GM23338 (cell line): ENCODE measurements around the gene XPR1. TPM values are rescaled to one million over a fixed set of nuclear protein-coding genes. Genes with fewer than 3 reads are reported as not detected.

Experiments used
- ATAC-seq: fragments of 200-7000 bp; cut with Tn5 transposase; 3 replicates; pipeline ENCODE4 v1.9.1; 2020
- DNase-seq: peaks from one replicate; pipeline ENCODE4 v3.0.0-alpha.2; 2015; ENCODE audit warnings: low spot score
- H2AFZ ChIP-seq: fragments of 200-600 bp; sonication (generic); 2 replicates; pipeline ENCODE4 v1.8.0; 2016; ENCODE audit warnings: antibody characterized with exemption, mild to moderate bottlenecking, moderate library complexity
- H3F3A ChIP-seq: fragments of 200-600 bp; sonication (generic); replicated peaks from 2 replicates; pipeline ENCODE4 v1.8.0; 2017; ENCODE audit warnings: antibody characterized with exemption, mixed run types, low read depth
- H3K27ac ChIP-seq: fragments of 200-600 bp; sonication (generic); 2 replicates; pipeline ENCODE4 v1.6.1; 2016; ENCODE audit warnings: low read depth
- H3K27me3 ChIP-seq: fragments of 200-600 bp; sonication (generic); 2 replicates; pipeline ENCODE4 v1.8.0; 2016; ENCODE audit warnings: mild to moderate bottlenecking, mixed run types, moderate library complexity; ENCODE audit not compliant: insufficient read depth
- H3K36me3 ChIP-seq: fragments of 200-600 bp; sonication (generic); 2 replicates; pipeline ENCODE4 v1.8.0; 2016; ENCODE audit warnings: mild to moderate bottlenecking; ENCODE audit not compliant: insufficient read depth
- H3K4me1 ChIP-seq: fragments of 200-600 bp; sonication (generic); 2 replicates; pipeline ENCODE4 v1.8.0; 2016; ENCODE audit warnings: mild to moderate bottlenecking, moderate library complexity; ENCODE audit not compliant: insufficient read depth
- H3K4me2 ChIP-seq: fragments of 200-600 bp; sonication (generic); 2 replicates; pipeline ENCODE4 v1.7.1; 2017; ENCODE audit warnings: mixed run types
- H3K4me3 ChIP-seq: fragments of 200-600 bp; sonication (generic); 2 replicates; pipeline ENCODE4 v1.6.1; 2016; ENCODE audit warnings: mixed run types
- H3K79me2 ChIP-seq: fragments of 200-600 bp; sonication (generic); replicated peaks from 2 replicates; pipeline ENCODE4 v1.8.0; 2017; ENCODE audit warnings: mild to moderate bottlenecking; ENCODE audit not compliant: insufficient read depth
- H3K9me2 ChIP-seq: fragments of 200-600 bp; sonication (generic); 2 replicates; pipeline ENCODE4 v1.8.0; 2017; ENCODE audit not compliant: insufficient read depth
- H4K20me1 ChIP-seq: fragments of 200-600 bp; sonication (generic); replicated peaks from 2 replicates; pipeline ENCODE4 v1.8.0; 2017; ENCODE audit warnings: mild to moderate bottlenecking; ENCODE audit not compliant: insufficient read depth
- H3K27ac Mint-ChIP-seq: 2 replicates; pipeline ENCODE4 v1.8.0; 2020; ENCODE audit warnings: inconsistent platforms, mild to moderate bottlenecking, moderate library complexity, mixed read lengths
- H3K27me3 Mint-ChIP-seq: 3 replicates; pipeline ENCODE4 v1.8.0; 2022; ENCODE audit warnings: low read depth, mild to moderate bottlenecking, moderate library complexity, mixed read lengths, inconsistent platforms; ENCODE audit not compliant: insufficient read depth, poor library complexity
- H3K36me3 Mint-ChIP-seq: 3 replicates; pipeline ENCODE4 v1.8.0; 2021; ENCODE audit warnings: low read depth, mild to moderate bottlenecking, inconsistent platforms, moderate library complexity, mixed read lengths
- H3K4me1 Mint-ChIP-seq: 3 replicates; pipeline ENCODE4 v1.8.0; 2020; ENCODE audit warnings: mild to moderate bottlenecking, inconsistent platforms, mixed read lengths
- H3K4me3 Mint-ChIP-seq: 3 replicates; pipeline ENCODE4 v1.8.0; 2021; ENCODE audit warnings: moderate library complexity, mild to moderate bottlenecking, inconsistent platforms, mixed read lengths
- H3K9me3 Mint-ChIP-seq: 3 replicates; pipeline ENCODE4 v1.8.0; 2020; ENCODE audit warnings: moderate library complexity, mild to moderate bottlenecking, inconsistent platforms, mixed read lengths
- CREB1 ChIP-seq: fragments of 250-450 bp; sonication (Bioruptor Pico); IDR thresholded peaks from 2 replicates; pipeline ENCODE4 v1.5.0; 2020; ENCODE audit warnings: low read depth, mild to moderate bottlenecking, moderate library complexity
- EZH2 ChIP-seq: fragments of 200-600 bp; sonication (generic); IDR thresholded peaks from one replicate; pipeline ENCODE4 v1.8.0; 2017; ENCODE audit warnings: antibody characterized with exemption, mild to moderate bottlenecking, low read depth; ENCODE audit not compliant: unreplicated experiment
- EZH2phosphoT487 ChIP-seq: fragments of 200-600 bp; sonication (generic); IDR thresholded peaks from one replicate; pipeline ENCODE4 v1.8.1; 2018; ENCODE audit warnings: antibody characterized with exemption; ENCODE audit not compliant: unreplicated experiment
- JUNB ChIP-seq: IDR thresholded peaks from one replicate; pipeline ENCODE4 v1.6.1; 2016; ENCODE audit warnings: antibody characterized with exemption; ENCODE audit not compliant: unreplicated experiment
- NANOG ChIP-seq: IDR thresholded peaks from 2 replicates; pipeline ENCODE4 v1.6.1; 2016; ENCODE audit warnings: antibody characterized with exemption, borderline replicate concordance
- POLR2AphosphoS5 ChIP-seq: IDR thresholded peaks from 2 replicates; pipeline ENCODE4 v1.6.1; 2016; ENCODE audit warnings: antibody characterized with exemption, low read depth
- STAT1 ChIP-seq: IDR thresholded peaks from one replicate; pipeline ENCODE4 v1.6.1; 2016; ENCODE audit warnings: antibody characterized with exemption; ENCODE audit not compliant: unreplicated experiment
- ZNF114 ChIP-seq: fragments of 250-450 bp; sonication (Bioruptor Pico); IDR thresholded peaks from 2 replicates; pipeline ENCODE4 v1.5.0; 2020; ENCODE audit warnings: mild to moderate bottlenecking, moderate library complexity
- ZNF331 ChIP-seq: fragments of 250-450 bp; sonication (Bioruptor Pico); IDR thresholded peaks from 2 replicates; pipeline ENCODE4 v1.5.0; 2020; ENCODE audit warnings: low read depth, mild to moderate bottlenecking, moderate library complexity
- polyA plus RNA-seq: library from polyadenylated mRNA; unstranded; fragments of >200 nt; fragmentation: Nextera tagmentation; extraction: Ambion mirVana; gene quantifications from 2 replicates; pipeline ENCODE4 v1.2.1, GENCODE V29; 2016
- total RNA-seq: library from RNA; depleted of rRNA; stranded (reverse); fragments of >200 nt; shearing (Covaris generic); gene quantifications from 2 replicates; pipeline ENCODE4 v1.2.3, GENCODE V29; 2014
- TF ChIP-seq, protein P1 (sequence below), 2 experiments: fragments of 200-600 bp in 1 of 2; sonication (generic) in 1 of 2; conservative IDR thresholded peaks; 2 replicates each; pipeline versions ENCODE4 v1.5.1 to v1.6.1; 2016 to 2017; ENCODE audit warnings: antibody characterized with exemption in 2 of 2, low read depth in 2 of 2, mild to moderate bottlenecking in 2 of 2, moderate library complexity in 1 of 2
- TF ChIP-seq, protein P2 (sequence below): fragments of 250-450 bp; sonication (Bioruptor Pico); IDR thresholded peaks from 2 replicates; pipeline ENCODE4 v1.5.0; 2020; ENCODE audit warnings: mild to moderate bottlenecking, moderate library complexity
- TF ChIP-seq, protein P3 (sequence below): IDR thresholded peaks from 2 replicates; pipeline ENCODE4 v1.6.1; 2016; ENCODE audit warnings: antibody characterized with exemption
- TF ChIP-seq, protein P4 (sequence below): IDR thresholded peaks from one replicate; pipeline ENCODE4 v1.6.1; 2018; ENCODE audit warnings: antibody characterized with exemption; ENCODE audit not compliant: unreplicated experiment

The XPR1 gene
- total and polyA plus RNA-seq, 2 experiments from 2014 or later = 9.3 to 38.1 TPM

DNA sequence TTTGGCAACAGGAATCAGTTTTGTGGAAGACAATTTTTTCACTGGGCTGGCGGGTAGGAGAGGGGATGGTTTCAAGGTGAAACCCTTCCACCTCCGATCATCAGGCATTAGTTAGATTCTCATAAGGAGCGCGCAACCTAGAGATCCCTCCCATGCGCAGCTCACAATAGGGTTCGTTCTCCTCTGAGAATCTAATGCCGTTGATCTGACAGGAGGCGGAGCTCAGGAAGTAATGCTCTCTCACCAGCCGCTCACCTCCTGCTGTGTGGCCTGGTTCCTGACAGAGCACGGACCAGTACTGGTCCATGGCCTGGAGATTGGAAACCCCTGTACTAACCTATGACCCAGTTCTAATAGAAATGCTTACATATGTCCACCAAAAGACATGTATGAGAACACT, 184.3 kb downstream of the XPR1 start:
- no peaks in the 10 kb centered on the region for H3K36me3 ChIP-seq
- H3K27ac ChIP-seq = no peak overlapping the region
- H3K4me2 ChIP-seq = no peak overlapping the region
- peaks cover 5% of the 10 kb centered on the region for H3K4me1 Mint-ChIP-seq
- 0 out of 2 replicates have a peak, but pooled peaks cover 4% of the 10 kb centered on the region for H3K4me1 ChIP-seq
- H3K4me3 ChIP-seq = no peak overlapping the region
- H3K79me2 ChIP-seq = peaks cover 2% of the 10 kb centered on the region; the same call in 1 of the 2 replicates
- no peak overlapping the region for H3K27ac Mint-ChIP-seq
- H2AFZ ChIP-seq = no peak overlapping the region
- no peaks in the 10 kb centered on the region for H3K27me3 Mint-ChIP-seq
- no peaks in the 10 kb centered on the region for H3K9me2 ChIP-seq
- no peaks in the 10 kb centered on the region; the same call in 2 of the 3 replicates for H3K36me3 Mint-ChIP-seq
- DNase-seq (peak; percentile 18), ATAC-seq (peak; percentile 53; the same call in 2 of the 3 replicates)
- TF ChIP-seq CREB1 (CRISPR knock-in tag) (no peak), NANOG (no peak), ZNF331 (CRISPR knock-in tag) (no peak), JUNB (no peak), EZH2phosphoT487 (no peak), ZNF114 (no peak), EZH2 (no peak), STAT1 (no peak), POLR2AphosphoS5 (no peak)
- TF ChIP-seq, protein P1, sequence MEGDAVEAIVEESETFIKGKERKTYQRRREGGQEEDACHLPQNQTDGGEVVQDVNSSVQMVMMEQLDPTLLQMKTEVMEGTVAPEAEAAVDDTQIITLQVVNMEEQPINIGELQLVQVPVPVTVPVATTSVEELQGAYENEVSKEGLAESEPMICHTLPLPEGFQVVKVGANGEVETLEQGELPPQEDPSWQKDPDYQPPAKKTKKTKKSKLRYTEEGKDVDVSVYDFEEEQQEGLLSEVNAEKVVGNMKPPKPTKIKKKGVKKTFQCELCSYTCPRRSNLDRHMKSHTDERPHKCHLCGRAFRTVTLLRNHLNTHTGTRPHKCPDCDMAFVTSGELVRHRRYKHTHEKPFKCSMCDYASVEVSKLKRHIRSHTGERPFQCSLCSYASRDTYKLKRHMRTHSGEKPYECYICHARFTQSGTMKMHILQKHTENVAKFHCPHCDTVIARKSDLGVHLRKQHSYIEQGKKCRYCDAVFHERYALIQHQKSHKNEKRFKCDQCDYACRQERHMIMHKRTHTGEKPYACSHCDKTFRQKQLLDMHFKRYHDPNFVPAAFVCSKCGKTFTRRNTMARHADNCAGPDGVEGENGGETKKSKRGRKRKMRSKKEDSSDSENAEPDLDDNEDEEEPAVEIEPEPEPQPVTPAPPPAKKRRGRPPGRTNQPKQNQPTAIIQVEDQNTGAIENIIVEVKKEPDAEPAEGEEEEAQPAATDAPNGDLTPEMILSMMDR (conservative IDR thresholded peaks at IDR 0.05; ENCODE audit: low read depth in 2 of 2) = no peak
- TF ChIP-seq, protein P2, sequence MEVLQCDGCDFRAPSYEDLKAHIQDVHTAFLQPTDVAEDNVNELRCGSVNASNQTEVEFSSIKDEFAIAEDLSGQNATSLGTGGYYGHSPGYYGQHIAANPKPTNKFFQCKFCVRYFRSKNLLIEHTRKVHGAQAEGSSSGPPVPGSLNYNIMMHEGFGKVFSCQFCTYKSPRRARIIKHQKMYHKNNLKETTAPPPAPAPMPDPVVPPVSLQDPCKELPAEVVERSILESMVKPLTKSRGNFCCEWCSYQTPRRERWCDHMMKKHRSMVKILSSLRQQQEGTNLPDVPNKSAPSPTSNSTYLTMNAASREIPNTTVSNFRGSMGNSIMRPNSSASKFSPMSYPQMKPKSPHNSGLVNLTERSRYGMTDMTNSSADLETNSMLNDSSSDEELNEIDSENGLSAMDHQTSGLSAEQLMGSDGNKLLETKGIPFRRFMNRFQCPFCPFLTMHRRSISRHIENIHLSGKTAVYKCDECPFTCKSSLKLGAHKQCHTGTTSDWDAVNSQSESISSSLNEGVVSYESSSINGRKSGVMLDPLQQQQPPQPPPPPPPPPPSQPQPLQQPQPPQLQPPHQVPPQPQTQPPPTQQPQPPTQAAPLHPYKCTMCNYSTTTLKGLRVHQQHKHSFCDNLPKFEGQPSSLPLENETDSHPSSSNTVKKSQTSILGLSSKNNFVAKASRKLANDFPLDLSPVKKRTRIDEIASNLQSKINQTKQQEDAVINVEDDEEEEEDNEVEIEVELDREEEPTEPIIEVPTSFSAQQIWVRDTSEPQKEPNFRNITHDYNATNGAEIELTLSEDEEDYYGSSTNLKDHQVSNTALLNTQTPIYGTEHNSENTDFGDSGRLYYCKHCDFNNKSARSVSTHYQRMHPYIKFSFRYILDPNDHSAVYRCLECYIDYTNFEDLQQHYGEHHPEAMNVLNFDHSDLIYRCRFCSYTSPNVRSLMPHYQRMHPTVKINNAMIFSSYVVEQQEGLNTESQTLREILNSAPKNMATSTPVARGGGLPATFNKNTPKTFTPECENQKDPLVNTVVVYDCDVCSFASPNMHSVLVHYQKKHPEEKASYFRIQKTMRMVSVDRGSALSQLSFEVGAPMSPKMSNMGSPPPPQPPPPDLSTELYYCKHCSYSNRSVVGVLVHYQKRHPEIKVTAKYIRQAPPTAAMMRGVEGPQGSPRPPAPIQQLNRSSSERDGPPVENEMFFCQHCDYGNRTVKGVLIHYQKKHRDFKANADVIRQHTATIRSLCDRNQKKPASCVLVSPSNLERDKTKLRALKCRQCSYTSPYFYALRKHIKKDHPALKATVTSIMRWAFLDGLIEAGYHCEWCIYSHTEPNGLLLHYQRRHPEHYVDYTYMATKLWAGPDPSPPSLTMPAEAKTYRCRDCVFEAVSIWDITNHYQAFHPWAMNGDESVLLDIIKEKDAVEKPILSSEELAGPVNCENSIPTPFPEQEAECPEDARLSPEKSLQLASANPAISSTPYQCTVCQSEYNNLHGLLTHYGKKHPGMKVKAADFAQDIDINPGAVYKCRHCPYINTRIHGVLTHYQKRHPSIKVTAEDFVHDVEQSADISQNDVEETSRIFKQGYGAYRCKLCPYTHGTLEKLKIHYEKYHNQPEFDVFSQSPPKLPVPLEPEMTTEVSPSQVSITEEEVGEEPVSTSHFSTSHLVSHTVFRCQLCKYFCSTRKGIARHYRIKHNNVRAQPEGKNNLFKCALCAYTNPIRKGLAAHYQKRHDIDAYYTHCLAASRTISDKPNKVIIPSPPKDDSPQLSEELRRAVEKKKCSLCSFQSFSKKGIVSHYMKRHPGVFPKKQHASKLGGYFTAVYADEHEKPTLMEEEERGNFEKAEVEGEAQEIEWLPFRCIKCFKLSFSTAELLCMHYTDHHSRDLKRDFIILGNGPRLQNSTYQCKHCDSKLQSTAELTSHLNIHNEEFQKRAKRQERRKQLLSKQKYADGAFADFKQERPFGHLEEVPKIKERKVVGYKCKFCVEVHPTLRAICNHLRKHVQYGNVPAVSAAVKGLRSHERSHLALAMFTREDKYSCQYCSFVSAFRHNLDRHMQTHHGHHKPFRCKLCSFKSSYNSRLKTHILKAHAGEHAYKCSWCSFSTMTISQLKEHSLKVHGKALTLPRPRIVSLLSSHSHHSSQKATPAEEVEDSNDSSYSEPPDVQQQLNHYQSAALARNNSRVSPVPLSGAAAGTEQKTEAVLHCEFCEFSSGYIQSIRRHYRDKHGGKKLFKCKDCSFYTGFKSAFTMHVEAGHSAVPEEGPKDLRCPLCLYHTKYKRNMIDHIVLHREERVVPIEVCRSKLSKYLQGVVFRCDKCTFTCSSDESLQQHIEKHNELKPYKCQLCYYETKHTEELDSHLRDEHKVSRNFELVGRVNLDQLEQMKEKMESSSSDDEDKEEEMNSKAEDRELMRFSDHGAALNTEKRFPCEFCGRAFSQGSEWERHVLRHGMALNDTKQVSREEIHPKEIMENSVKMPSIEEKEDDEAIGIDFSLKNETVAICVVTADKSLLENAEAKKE (CRISPR knock-in tag) = no peak
- TF ChIP-seq, protein P3, sequence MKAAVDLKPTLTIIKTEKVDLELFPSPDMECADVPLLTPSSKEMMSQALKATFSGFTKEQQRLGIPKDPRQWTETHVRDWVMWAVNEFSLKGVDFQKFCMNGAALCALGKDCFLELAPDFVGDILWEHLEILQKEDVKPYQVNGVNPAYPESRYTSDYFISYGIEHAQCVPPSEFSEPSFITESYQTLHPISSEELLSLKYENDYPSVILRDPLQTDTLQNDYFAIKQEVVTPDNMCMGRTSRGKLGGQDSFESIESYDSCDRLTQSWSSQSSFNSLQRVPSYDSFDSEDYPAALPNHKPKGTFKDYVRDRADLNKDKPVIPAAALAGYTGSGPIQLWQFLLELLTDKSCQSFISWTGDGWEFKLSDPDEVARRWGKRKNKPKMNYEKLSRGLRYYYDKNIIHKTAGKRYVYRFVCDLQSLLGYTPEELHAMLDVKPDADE = no peak
- TF ChIP-seq, protein P4, sequence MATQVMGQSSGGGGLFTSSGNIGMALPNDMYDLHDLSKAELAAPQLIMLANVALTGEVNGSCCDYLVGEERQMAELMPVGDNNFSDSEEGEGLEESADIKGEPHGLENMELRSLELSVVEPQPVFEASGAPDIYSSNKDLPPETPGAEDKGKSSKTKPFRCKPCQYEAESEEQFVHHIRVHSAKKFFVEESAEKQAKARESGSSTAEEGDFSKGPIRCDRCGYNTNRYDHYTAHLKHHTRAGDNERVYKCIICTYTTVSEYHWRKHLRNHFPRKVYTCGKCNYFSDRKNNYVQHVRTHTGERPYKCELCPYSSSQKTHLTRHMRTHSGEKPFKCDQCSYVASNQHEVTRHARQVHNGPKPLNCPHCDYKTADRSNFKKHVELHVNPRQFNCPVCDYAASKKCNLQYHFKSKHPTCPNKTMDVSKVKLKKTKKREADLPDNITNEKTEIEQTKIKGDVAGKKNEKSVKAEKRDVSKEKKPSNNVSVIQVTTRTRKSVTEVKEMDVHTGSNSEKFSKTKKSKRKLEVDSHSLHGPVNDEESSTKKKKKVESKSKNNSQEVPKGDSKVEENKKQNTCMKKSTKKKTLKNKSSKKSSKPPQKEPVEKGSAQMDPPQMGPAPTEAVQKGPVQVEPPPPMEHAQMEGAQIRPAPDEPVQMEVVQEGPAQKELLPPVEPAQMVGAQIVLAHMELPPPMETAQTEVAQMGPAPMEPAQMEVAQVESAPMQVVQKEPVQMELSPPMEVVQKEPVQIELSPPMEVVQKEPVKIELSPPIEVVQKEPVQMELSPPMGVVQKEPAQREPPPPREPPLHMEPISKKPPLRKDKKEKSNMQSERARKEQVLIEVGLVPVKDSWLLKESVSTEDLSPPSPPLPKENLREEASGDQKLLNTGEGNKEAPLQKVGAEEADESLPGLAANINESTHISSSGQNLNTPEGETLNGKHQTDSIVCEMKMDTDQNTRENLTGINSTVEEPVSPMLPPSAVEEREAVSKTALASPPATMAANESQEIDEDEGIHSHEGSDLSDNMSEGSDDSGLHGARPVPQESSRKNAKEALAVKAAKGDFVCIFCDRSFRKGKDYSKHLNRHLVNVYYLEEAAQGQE = no peak
- no peaks in the 10 kb centered on the region; the same call in 2 of the 3 replicates for H3K9me3 Mint-ChIP-seq
- H3K27me3 ChIP-seq = no peaks in the 10 kb centered on the region
- no peak overlapping the region for H3K4me3 Mint-ChIP-seq
- H4K20me1 ChIP-seq = no peaks in the 10 kb centered on the region
- H3F3A ChIP-seq = no peaks in the 10 kb centered on the region
